Measurements from ENCODE around the gene HTR6. TPM values are rescaled to one million over a fixed set of nuclear protein-coding genes. Genes with fewer than 3 reads are reported as not detected.

HTR6 gene
- total and polyA plus RNA-seq, 12 donors, result not detected

GRCh38 chr1:19678931-19679453, 14.3 kb downstream of the HTR6 start:
- Histone ChIP-seq H3K36me3 (replicated peaks in 1 of 2) (no peaks in the 10 kb centered on the region), H3K9me3 (replicated peaks in 1 of 3) (no peaks in the 10 kb centered on the region), H3K27me3 (no peaks in the 10 kb centered on the region), H3K27ac (no peak overlapping the region), H3K4me1 (replicated peaks in 1 of 2) (no peaks in the 10 kb centered on the region), H3K4me3 (no peak overlapping the region)
- intact Hi-C loops (cut with DNase I), result no loop called here
- DNase-seq, result no peak
- WGBS, 4 donors, result 92 to 93% (median 92%) methylated on average over 26 to 34 of the region's 34 CpGs
- TF ChIP-seq POLR2A (IDR thresholded peaks at IDR 0.05) (no peak), CTCF (IDR thresholded peaks at IDR 0.05) (no peak)

DNA sequence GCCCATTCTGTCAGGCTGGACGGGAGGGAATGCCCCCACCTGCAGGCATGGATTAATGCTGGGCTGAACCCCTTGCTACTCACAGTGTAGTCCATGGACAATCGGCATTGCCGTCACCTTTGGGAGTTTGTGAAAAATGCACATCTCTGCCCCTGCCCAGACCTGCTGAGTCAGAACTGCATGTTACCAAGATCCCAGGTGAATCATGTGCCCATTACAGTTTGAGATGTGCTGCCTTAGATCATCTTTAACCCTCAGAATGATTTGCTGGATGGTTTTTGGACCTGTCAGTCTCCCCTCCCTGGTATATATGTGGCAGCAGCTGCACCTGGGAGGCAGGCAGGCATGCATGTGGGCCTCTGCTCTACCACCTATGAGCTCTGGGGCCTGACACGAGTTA, 15.0 kb downstream of the HTR6 start:
- Histone ChIP-seq H3K4me3 (no peak overlapping the region), H3K27me3 (no peaks in the 10 kb centered on the region), H3K4me1 (replicated peaks in 1 of 2) (no peaks in the 10 kb centered on the region), H3K9me3 (replicated peaks in 1 of 3) (no peaks in the 10 kb centered on the region), H3K27ac (no peak overlapping the region), H3K36me3 (replicated peaks in 1 of 2) (no peaks in the 10 kb centered on the region)
- WGBS, 4 donors, result 76 to 100% (median 83%) methylated on average over 3 to 4 of the region's 4 CpGs
- no peak for DNase-seq
- intact Hi-C loops (cut with DNase I), result no loop called here
- TF ChIP-seq POLR2A (IDR thresholded peaks at IDR 0.05), result no peak
- TF ChIP-seq CTCF (IDR thresholded peaks at IDR 0.05), result no peak

- DNase-seq, result no peak
- intact Hi-C loops (cut with DNase I), result no loop called here
- 87 to 92% (median 90%) methylated on average over 3 to 7 of the region's 7 CpGs for WGBS, 4 donors
- Histone ChIP-seq H3K27me3 (no peaks in the 10 kb centered on the region), H3K9me3 (replicated peaks in 1 of 3) (no peaks in the 10 kb centered on the region), H3K27ac (no peak overlapping the region), H3K4me1 (replicated peaks in 1 of 2) (no peaks in the 10 kb centered on the region), H3K36me3 (replicated peaks in 1 of 2) (no peaks in the 10 kb centered on the region), H3K4me3 (no peak overlapping the region)
- TF ChIP-seq CTCF (IDR thresholded peaks at IDR 0.05) (no peak), POLR2A (IDR thresholded peaks at IDR 0.05) (no peak)
These were observed 16.0 kb downstream of the HTR6 start for GRCh38 chr1:19680644-19681043.

GRCh38 chr1:19682257-19682656, 17.6 kb downstream of the HTR6 start:
- no peak for DNase-seq
- intact Hi-C loops (cut with DNase I), result no loop called here
- 89 to 100% (median 94%) methylated on average over 1 to 3 of the region's 3 CpGs for WGBS, 4 donors
- H3K9me3 ChIP-seq (replicated peaks in 1 of 3), result no peaks in the 10 kb centered on the region
- H3K36me3 ChIP-seq (replicated peaks in 1 of 2), result no peaks in the 10 kb centered on the region
- H3K27ac ChIP-seq, result no peak overlapping the region
- H3K4me1 ChIP-seq (replicated peaks in 1 of 2), result no peaks in the 10 kb centered on the region
- no peak for TF ChIP-seq CTCF (IDR thresholded peaks at IDR 0.05)
- no peak for TF ChIP-seq POLR2A (IDR thresholded peaks at IDR 0.05)
- H3K4me3 ChIP-seq, result no peak overlapping the region
- no peaks in the 10 kb centered on the region for H3K27me3 ChIP-seq
